ENCODE results near the gene FHIP1B.
"Not testable (repeated sequence)": the region's sequence is repeated elsewhere in the genome, so short reads cannot be mapped to it uniquely, and the experiment has no call there.

The FHIP1B gene

GRCh38 chr11:6234387-6235107, at the start of gene FHIP1B:
Gene FHIP1B, minus strand, starts transcription at chr11:6234636. Its CDS starts 10,120 bp downstream, at chr11:6224516.
- DNase-seq = peak; percentile 98

- DNase-seq = no peak
Measured at GRCh38 chr11:6283453-6284023, 49.1 kb upstream of the FHIP1B start.

- not testable (repeated sequence) for DNase-seq
Measured at GRCh38 chr11:6280809-6281208, 46.4 kb upstream of the FHIP1B start.

- no peak for DNase-seq
Measured at GRCh38 chr11:6273188-6273587, 38.8 kb upstream of the FHIP1B start.

- DNase-seq = no peak
Measured at GRCh38 chr11:6271598-6271997, 37.2 kb upstream of the FHIP1B start.

GRCh38 chr11:6270584-6271246, 36.3 kb upstream of the FHIP1B start:
- no peak for DNase-seq

GRCh38 chr11:6269994-6270393, 35.6 kb upstream of the FHIP1B start:
- DNase-seq = no peak

GRCh38 chr11:6268820-6269219, 34.4 kb upstream of the FHIP1B start:
- DNase-seq = no peak

GRCh38 chr11:6263662-6264061, 29.2 kb upstream of the FHIP1B start:
- no peak for DNase-seq

- DNase-seq = no peak
Measured at GRCh38 chr11:6260207-6260726, 25.8 kb upstream of the FHIP1B start.

GRCh38 chr11:6258571-6259081, 24.2 kb upstream of the FHIP1B start:
- DNase-seq = no peak

- no peak for DNase-seq
Measured at GRCh38 chr11:6258141-6258540, 23.7 kb upstream of the FHIP1B start.

GRCh38 chr11:6253197-6253596, 18.8 kb upstream of the FHIP1B start:
- DNase-seq = no peak

GRCh38 chr11:6251990-6252473, 17.6 kb upstream of the FHIP1B start:
- DNase-seq = no peak

- DNase-seq = peak; percentile 28
Measured at GRCh38 chr11:6251120-6251733, 16.8 kb upstream of the FHIP1B start.

- DNase-seq = peak; percentile 97
Measured at GRCh38 chr11:6249770-6250555, 15.5 kb upstream of the FHIP1B start.

- DNase-seq = not testable (repeated sequence)
Measured at GRCh38 chr11:6248897-6249296, 14.5 kb upstream of the FHIP1B start.

GRCh38 chr11:6248248-6248647, 13.8 kb upstream of the FHIP1B start:
- peak; percentile 37 for DNase-seq

- peak; percentile 17 for DNase-seq
Measured at GRCh38 chr11:6245536-6245935, 11.1 kb upstream of the FHIP1B start.

- DNase-seq = no peak
Measured at GRCh38 chr11:6241316-6241715, 6.9 kb upstream of the FHIP1B start.

- DNase-seq = no peak
Measured at GRCh38 chr11:6240781-6241180, 6.3 kb upstream of the FHIP1B start.

GRCh38 chr11:6240139-6240538, 5.7 kb upstream of the FHIP1B start:
- DNase-seq = no peak
